Amygdala (tissue), 56 donors: Measurements from ENCODE around the gene DACH1.

Experiments
- DNase-seq, 56 donors: peaks; one replicate each; lab custom pipeline; 2025; lab: John Stamatoyannopoulos, UW

The DACH1 gene

GRCh38 chr13:71603255-71603654, 263.7 kb downstream of the DACH1 start:
- no peak for DNase-seq

- DNase-seq = no peak
Observed at GRCh38 chr13:71602344-71602743, 264.7 kb downstream of the DACH1 start.

- DNase-seq = no peak
Observed at GRCh38 chr13:71597150-71597549, 269.9 kb downstream of the DACH1 start.

GRCh38 chr13:71596116-71596515, 270.9 kb downstream of the DACH1 start:
- DNase-seq = no peak

- DNase-seq = no peak
Observed at GRCh38 chr13:71593566-71593965, 273.4 kb downstream of the DACH1 start.

GRCh38 chr13:71591374-71591773, 275.6 kb downstream of the DACH1 start:
- DNase-seq = no peak

GRCh38 chr13:71590654-71591148, 276.3 kb downstream of the DACH1 start:
- DNase-seq = no peak

GRCh38 chr13:71589032-71589431, 278.0 kb downstream of the DACH1 start:
- no peak for DNase-seq

GRCh38 chr13:71587817-71588216, 279.2 kb downstream of the DACH1 start:
- DNase-seq = no peak

- DNase-seq = no peak
Observed at GRCh38 chr13:71587193-71587592, 279.8 kb downstream of the DACH1 start.

GRCh38 chr13:71583581-71583980, 283.4 kb downstream of the DACH1 start:
- DNase-seq = no peak

GRCh38 chr13:71580614-71581013, 286.4 kb downstream of the DACH1 start:
- DNase-seq = no peak

- no peak for DNase-seq
Observed at GRCh38 chr13:71578048-71578447, 289.0 kb downstream of the DACH1 start.

- DNase-seq = no peak
Observed at GRCh38 chr13:71577127-71577526, 289.9 kb downstream of the DACH1 start.

- DNase-seq = no peak
Observed at GRCh38 chr13:71576571-71576970, 290.4 kb downstream of the DACH1 start.

- DNase-seq = no peak
Observed at GRCh38 chr13:71546881-71547280, 320.1 kb downstream of the DACH1 start.

- no peak for DNase-seq
Observed at GRCh38 chr13:71540098-71540497, 326.9 kb downstream of the DACH1 start.

GRCh38 chr13:71536201-71536600, 330.8 kb downstream of the DACH1 start:
- DNase-seq = no peak

- DNase-seq = no peak
Observed at GRCh38 chr13:71524613-71525304, 342.2 kb downstream of the DACH1 start.

- DNase-seq = no peak
Observed at GRCh38 chr13:71524245-71524612, 342.8 kb downstream of the DACH1 start.

GRCh38 chr13:71522941-71523526, 344.0 kb downstream of the DACH1 start:
- no peak for DNase-seq

GRCh38 chr13:71517004-71517403, 350.0 kb downstream of the DACH1 start:
- no peak for DNase-seq
